Common myeloid progenitor, CD34-positive (primary cell): ENCODE measurements around the gene PLD4.
"Not testable (repeated sequence)": the region's sequence is repeated elsewhere in the genome, so short reads cannot be mapped to it uniquely, and the experiment has no call there.

Source experiments
- CTCF ChIA-PET: fragments of 350-600 bp; sonication (Branson Sonifier 250); formaldehyde crosslinking; loops from one replicate; lab custom pipeline; 2021; ENCODE audit warnings: antibody characterized with exemption; lab: Charles Lee
- POLR2A ChIA-PET: fragments of 350-600 bp; sonication (Branson Sonifier 250); formaldehyde crosslinking; loops from one replicate; lab custom pipeline; 2021; ENCODE audit warnings: antibody characterized with exemption; lab: Charles Lee
- DNase-seq, 3 donors: peaks; one replicate each; pipeline versions ENCODE4 v3.0.0 to v3.0.0-alpha.2; 2013
- H3K27ac ChIP-seq, 2 experiments: 1 replicate in 1 of 2; 2 replicates in 1 of 2; pipeline ENCODE4 v1.7.0; 2013; ENCODE audit warnings: inconsistent platforms in 2 of 2, low read length in 2 of 2, mild to moderate bottlenecking in 2 of 2, low read depth in 1 of 2, moderate library complexity in 1 of 2; ENCODE audit not compliant: severe bottlenecking in 2 of 2, insufficient read depth in 1 of 2, poor library complexity in 1 of 2
- H3K27me3 ChIP-seq, 5 experiments: replicated peaks in 2 of 5; 1 replicate in 3 of 5; 2 replicates in 2 of 5; pipeline versions ENCODE4 v1.6.1 to v1.7.0; 2013; ENCODE audit warnings: low read length in 4 of 5, mild to moderate bottlenecking in 2 of 5, moderate library complexity in 2 of 5, inconsistent platforms in 1 of 5; ENCODE audit not compliant: insufficient read depth in 5 of 5, control insufficient read depth in 4 of 5
- H3K36me3 ChIP-seq, 4 experiments: 1 replicate in 2 of 4; 2 replicates in 2 of 4; pipeline versions ENCODE4 v1.6.1 to v1.7.0; 2013; ENCODE audit warnings: low read length in 3 of 4, control low read depth in 1 of 4, mild to moderate bottlenecking in 1 of 4; ENCODE audit not compliant: control insufficient read depth in 4 of 4, insufficient read depth in 4 of 4
- H3K4me1 ChIP-seq, 4 experiments: 1 replicate in 3 of 4; 2 replicates in 1 of 4; pipeline versions ENCODE4 v1.6.1 to v1.7.1; 2013; ENCODE audit warnings: low read length in 3 of 4, mild to moderate bottlenecking in 3 of 4, control low read depth in 1 of 4, inconsistent platforms in 1 of 4, moderate library complexity in 1 of 4; ENCODE audit not compliant: control insufficient read depth in 4 of 4, insufficient read depth in 4 of 4; ENCODE audit errors: control extremely low read depth in 1 of 4
- H3K4me3 ChIP-seq, 7 experiments: 1 replicate in 4 of 7; 2 replicates in 3 of 7; pipeline versions ENCODE4 v1.5.1 to v1.7.0; 2013; ENCODE audit warnings: mild to moderate bottlenecking in 7 of 7, low read length in 6 of 7, moderate library complexity in 6 of 7, inconsistent platforms in 2 of 7, low read depth in 2 of 7, control low read depth in 1 of 7; ENCODE audit not compliant: insufficient read depth in 4 of 7, control insufficient read depth in 1 of 7; ENCODE audit errors: extremely low read depth in 1 of 7
- H3K9me3 ChIP-seq, 5 experiments: 1 replicate in 4 of 5; 2 replicates in 1 of 5; pipeline versions ENCODE4 v1.6.1 to v1.7.1; 2013; ENCODE audit warnings: low read length in 4 of 5, mild to moderate bottlenecking in 2 of 5, inconsistent platforms in 1 of 5, low read depth in 1 of 5, moderate library complexity in 1 of 5; ENCODE audit not compliant: control insufficient read depth in 4 of 5, insufficient read depth in 2 of 5; ENCODE audit errors: control extremely low read depth in 1 of 5
- WGBS: methylation state at CpG from one replicate; pipeline ENCODE4 v1.1.5; 2013; ENCODE audit not compliant: insufficient coverage; 5-methylcytosine and 5-hydroxymethylcytosine counted together

Gene PLD4

GRCh38 chr14:104944016-104944308, 19.3 kb downstream of the PLD4 start:
- H3K9me3 ChIP-seq, H3K27me3 ChIP-seq, CTCF ChIA-PET, H3K36me3 ChIP-seq, H3K4me1 ChIP-seq, H3K27ac ChIP-seq, DNase-seq, H3K4me3 ChIP-seq: not testable (repeated sequence)
- POLR2A ChIA-PET: interaction anchor here (0.6 kb wide), 1 partner anchor 129 kb away, joined by 3 read pairs; no protein-coding TSS in a partner anchor
- WGBS: 85% methylated on average over 6 of the region's 6 CpGs

GRCh38 chr14:104944436-104945205, 19.9 kb downstream of the PLD4 start:
- H3K27me3 ChIP-seq, DNase-seq, H3K36me3 ChIP-seq, CTCF ChIA-PET, H3K4me1 ChIP-seq, H3K27ac ChIP-seq, H3K9me3 ChIP-seq, H3K4me3 ChIP-seq: not testable (repeated sequence)
- POLR2A ChIA-PET: interaction anchor here (0.6 kb wide), 1 partner anchor 128 kb away, joined by 3 read pairs; no protein-coding TSS in a partner anchor
- WGBS: 94% methylated on average over 27 of the region's 29 CpGs

- DNase-seq, POLR2A ChIA-PET, H3K4me1 ChIP-seq, H3K27ac ChIP-seq, H3K36me3 ChIP-seq, H3K27me3 ChIP-seq, CTCF ChIA-PET, H3K9me3 ChIP-seq, H3K4me3 ChIP-seq: not testable (repeated sequence)
- 90% methylated on average over 17 of the region's 20 CpGs for WGBS
These were observed 20.6 kb downstream of the PLD4 start for GRCh38 chr14:104945266-104945665.

- H3K27me3 ChIP-seq, POLR2A ChIA-PET, CTCF ChIA-PET, H3K27ac ChIP-seq, H3K4me3 ChIP-seq, DNase-seq, H3K4me1 ChIP-seq, H3K9me3 ChIP-seq, H3K36me3 ChIP-seq: not testable (repeated sequence)
- 95% methylated on average over 26 of the region's 43 CpGs for WGBS
These were observed 21.6 kb downstream of the PLD4 start for GRCh38 chr14:104945986-104946965.

GRCh38 chr14:104947201-104947600, 22.5 kb downstream of the PLD4 start:
- H3K9me3 ChIP-seq, H3K4me1 ChIP-seq, H3K36me3 ChIP-seq, H3K27me3 ChIP-seq, H3K4me3 ChIP-seq, DNase-seq, H3K27ac ChIP-seq: not testable (repeated sequence)
- ChIA-PET CTCF (interaction anchor here (1.2 kb wide), 1 partner anchor 13 kb away, joined by 3 read pairs; no protein-coding TSS in a partner anchor), POLR2A (interaction anchor here (0.6 kb wide), 1 partner anchor 53 kb away, joined by 3 read pairs; no protein-coding TSS in a partner anchor)
- 98% methylated on average over 12 of the region's 13 CpGs for WGBS

GRCh38 chr14:104947881-104948735, 23.4 kb downstream of the PLD4 start:
- not testable (repeated sequence) for H3K4me1 ChIP-seq, H3K27ac ChIP-seq, H3K27me3 ChIP-seq, H3K9me3 ChIP-seq, DNase-seq, H3K36me3 ChIP-seq, H3K4me3 ChIP-seq
- POLR2A ChIA-PET: interaction anchor here (0.6 to 0.7 kb wide), 2 partner anchors 52 to 57 kb away, joined by 3 read pairs; no protein-coding TSS in a partner anchor
- 96% methylated on average over 27 of the region's 35 CpGs for WGBS
- CTCF ChIA-PET: interaction anchor here (1.2 kb wide), 1 partner anchor 13 kb away, joined by 3 read pairs; no protein-coding TSS in a partner anchor
